SK-MEL-5 (cell line): ENCODE measurements around the gene ANKRD63. TPM values are rescaled to one million over a fixed set of nuclear protein-coding genes. Genes with fewer than 3 reads are reported as not detected.

Experiments
- DNase-seq: peaks from one replicate; pipeline ENCODE4 v3.0.0-alpha.2; 2016; ENCODE audit warnings: low read depth, low spot score
- in situ Hi-C: cut with HindIII; loops from 2 replicates; pipeline ENCODE4 v1.10.0; 2016; ENCODE audit warnings: low sequenced_read_pairs, high pct_unique_total_duplicates, low pct_unique_long_range_greater_than_20kb
- total RNA-seq: library from RNA; depleted of rRNA; stranded (reverse); fragments of >200 nt; shearing (Covaris generic); gene quantifications from 2 replicates; pipeline ENCODE4 v1.2.3, GENCODE V29; 2014

ANKRD63 gene
- total RNA-seq, 1 experiment from 2014 or later = 0.16 TPM

- in situ Hi-C loops = no loop called here
- DNase-seq = no peak
These were observed 28.4 kb downstream of the ANKRD63 start for GRCh38 chr15:40254452-40254851.

GRCh38 chr15:40253167-40253790, 29.6 kb downstream of the ANKRD63 start:
- no peak for DNase-seq
- in situ Hi-C loops = no loop called here

DNA sequence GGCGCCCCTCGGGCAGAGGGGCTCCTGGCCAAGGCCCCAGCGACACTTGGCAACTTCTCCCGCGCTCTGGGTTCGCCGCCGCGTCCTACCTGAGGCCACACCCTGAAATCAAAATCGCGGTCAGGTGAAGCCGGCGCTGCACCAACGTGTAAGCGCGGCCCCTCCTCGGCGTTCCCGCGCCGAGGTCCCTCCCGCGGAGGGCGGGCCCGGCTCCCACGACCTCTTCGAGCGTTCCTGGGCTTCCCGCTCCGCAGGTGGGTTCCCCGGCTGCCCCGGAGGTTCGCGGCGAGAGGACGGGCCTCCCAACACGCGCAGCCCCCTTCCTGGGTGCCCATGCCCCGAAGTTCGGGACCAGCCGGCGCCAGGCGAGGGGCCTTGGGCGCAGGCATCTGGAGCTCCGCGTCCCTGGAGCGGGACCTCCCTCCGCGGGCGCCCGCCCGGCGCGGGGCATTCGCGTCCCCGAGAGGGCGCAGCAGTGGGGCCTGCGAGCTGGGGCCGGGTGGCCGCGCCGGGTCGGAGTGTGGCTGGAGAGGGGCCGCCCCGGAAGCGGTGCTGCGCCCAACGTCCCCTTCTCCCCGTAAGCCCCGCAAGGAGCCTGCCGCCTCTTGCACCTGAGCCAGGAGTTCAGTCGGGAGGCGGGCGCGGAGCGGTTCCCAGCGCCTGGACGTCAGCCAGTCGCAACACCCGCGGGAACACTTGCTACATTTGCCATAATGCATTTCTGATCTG, 30.3 kb downstream of the ANKRD63 start:
- DNase-seq = no peak
- in situ Hi-C loops = no loop called here

DNA sequence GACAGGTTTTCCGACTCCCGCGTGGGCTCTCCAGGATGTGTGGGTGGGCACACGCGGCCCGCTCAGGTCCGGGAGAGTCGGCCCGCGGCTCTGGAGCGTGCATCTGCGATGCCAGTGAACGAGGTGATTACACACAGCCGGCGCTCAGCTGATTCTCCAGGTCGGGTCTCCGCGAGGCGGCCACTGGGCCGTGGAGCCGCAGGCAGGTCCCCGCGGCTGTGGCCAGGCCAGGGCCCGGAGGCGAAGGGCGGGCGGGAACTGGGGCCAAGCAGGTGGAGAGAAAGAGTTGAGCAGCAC, 30.8 kb downstream of the ANKRD63 start:
- in situ Hi-C loops = no loop called here
- DNase-seq = no peak

DNA sequence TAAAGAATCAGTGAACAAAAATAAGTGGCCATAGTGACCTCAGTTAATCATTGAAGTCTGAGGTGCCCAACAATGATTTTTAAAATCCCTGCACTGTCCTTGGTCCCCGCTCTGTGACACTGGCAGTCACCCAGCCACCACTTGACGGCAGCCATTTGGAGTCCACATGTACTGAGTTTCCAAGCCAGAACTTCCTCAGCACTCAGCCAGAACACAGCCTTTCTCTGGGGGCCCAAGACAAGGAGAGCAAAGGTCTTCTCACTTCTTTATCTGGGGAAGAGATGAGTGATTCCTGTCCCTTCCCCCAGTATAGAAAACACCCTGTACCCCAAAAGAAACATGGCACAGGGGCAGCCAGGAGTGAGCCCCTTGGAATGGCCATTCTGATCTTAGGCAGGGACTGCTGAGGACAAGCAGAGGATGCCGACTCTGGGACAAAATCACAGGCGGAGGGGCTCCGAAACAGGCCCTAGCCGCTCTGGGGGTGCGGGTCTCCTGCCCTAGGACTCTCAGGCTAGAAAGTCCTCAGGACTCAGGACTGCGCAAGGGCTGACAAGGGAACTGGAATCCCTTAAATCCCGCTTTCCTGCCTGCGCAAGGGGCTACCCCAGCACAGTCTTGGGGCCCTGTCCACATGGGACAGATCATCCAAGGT, 31.3 kb downstream of the ANKRD63 start:
- in situ Hi-C loops = no loop called here
- no peak for DNase-seq

GRCh38 chr15:40250771-40251483, 31.9 kb downstream of the ANKRD63 start:
- in situ Hi-C loops = no loop called here
- no peak for DNase-seq

GRCh38 chr15:40250304-40250656, 32.6 kb downstream of the ANKRD63 start:
- no peak for DNase-seq
- in situ Hi-C loops = no loop called here

DNA sequence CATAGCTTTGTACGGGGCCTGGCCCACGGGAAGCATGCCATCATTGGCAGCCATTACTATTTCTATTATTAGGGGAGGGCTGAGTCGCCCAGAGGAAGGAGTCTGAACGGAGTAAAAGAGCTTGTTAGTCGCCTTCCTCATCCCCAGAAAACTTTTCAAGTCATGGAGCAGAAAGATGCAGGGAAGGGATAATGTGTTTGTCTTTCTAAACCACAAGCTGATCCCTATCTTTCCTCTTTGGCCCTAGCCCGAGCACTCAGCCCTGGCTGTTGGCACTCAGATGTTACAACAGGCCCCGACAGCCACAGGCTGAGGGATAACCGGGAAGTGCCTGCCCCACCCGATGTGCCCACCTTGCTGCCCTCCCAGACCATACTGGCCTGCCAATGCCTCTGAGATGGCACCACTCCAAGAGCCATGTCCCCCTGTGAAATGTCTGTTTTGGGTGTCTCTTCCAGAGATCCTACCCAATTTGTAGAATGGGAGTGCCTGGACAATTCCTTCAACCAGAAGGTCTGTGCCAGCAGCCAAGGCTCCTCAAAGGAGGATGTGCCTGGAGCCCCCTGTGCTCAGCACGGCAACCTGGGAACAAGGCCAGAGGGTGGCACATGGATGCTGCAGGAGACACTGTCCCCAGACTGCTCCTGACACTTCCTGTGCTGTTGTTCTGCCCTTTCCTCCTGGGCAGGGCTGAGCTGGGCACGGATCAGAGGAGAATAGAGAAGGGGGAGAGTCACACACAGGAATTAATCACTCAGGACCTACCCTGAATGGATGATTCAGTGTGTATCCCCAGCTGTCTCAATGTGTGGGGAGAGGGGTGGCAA, 33.2 kb downstream of the ANKRD63 start:
- DNase-seq = no peak
- in situ Hi-C loops = no loop called here

GRCh38 chr15:40248006-40248783, 34.7 kb downstream of the ANKRD63 start:
- in situ Hi-C loops = no loop called here
- DNase-seq = no peak

DNA sequence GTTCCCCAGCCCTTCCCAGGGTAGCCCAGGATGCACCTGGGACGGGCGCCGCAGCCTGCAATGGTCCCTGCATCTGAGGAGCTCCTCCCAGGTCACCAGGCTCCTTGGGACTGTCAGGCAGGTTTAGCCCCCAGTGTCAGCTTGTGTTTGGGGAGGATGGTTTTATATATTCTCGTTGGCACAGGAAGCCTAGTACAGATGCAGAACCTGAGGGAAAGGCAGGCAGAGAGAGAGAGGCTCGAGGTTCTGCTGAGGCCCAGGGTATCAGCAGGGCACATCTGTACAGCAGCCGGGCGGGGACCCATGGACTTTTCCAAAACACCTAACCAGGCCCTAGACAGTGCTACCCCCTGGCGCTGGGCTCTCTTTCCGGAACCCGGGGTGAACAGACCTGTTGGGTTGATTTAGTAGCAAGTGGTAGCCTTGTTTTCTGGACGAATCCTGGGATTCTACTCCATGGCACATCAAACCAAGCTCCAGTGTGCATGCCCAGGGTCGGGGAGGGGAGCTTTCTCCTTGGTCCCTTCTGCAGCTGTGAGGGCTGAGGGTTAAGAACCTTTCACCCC, 35.4 kb downstream of the ANKRD63 start:
- in situ Hi-C loops = no loop called here

GRCh38 chr15:40246496-40247280, 36.2 kb downstream of the ANKRD63 start:
- DNase-seq = no peak
- in situ Hi-C loops = no loop called here

More for the DNA sequence above, 35.4 kb downstream of the ANKRD63 start:
- DNase-seq = no peak

DNA sequence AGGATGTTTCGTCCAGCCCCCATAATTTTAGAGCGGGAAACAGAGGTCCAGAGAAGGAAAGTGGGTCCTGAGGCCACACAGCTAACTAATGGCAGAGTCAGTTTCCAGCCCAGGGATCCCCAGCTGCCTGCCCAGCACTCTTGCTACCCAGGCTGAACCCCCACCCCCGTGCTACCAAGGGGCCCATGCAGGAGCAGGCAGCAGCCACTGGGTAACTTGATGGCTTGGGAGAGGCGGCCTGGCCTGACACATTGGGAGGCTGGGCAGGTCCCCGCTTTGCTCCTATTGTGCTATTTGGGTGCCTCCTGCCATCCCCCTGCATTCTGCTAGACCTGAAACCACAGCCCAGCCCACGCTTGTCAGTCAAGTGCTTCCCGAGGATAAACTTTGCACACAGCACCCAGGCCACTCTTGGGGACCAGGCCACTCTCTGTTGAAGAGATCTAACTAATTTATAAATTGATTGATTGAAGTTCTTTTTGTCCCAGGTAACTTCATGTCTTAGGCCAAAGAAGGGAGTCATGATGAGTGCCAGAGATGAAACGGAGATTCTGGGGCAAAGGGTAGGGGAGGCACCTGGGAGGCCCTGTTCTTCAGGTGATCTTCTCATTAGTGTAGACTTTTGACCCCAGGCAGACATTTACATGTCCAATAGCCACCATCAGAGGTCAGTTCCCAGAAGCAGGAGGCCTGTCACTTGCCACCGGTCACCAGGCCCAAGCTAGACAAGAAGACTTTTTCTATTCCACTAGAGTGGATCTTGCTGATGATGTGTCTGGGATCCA, 37.0 kb downstream of the ANKRD63 start:
- no peak for DNase-seq
- in situ Hi-C loops = no loop called here

DNA sequence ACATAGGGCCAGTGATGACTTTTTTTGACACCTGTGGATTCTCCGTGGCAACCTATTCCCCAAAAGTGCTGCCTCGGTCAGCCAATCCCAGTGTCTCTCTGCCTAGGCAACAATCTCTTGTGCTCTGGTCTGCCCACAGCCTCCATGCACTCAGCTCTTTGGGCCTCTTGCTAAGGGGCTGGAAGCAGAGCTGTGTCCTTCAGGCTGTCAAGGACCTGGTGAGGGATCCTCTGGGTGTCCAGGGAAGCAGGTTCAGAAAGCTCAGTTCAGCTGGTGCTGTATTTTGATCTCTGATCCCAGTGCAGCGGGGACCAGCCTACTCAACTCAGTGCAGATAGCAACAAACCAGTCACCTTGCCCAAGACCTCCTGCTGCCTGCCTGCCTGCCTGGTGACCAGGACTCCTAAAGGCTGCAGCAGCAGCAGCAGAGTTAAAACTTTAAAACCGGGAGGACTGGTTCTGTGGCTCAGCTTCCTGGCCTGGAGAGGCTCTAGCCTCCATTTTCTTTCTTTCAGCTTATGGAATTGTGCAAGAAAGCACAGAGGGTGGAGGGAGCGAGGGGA, 37.8 kb downstream of the ANKRD63 start:
- DNase-seq = no peak

GRCh38 chr15:40243126-40243810, 39.6 kb downstream of the ANKRD63 start:
- no peak for DNase-seq
- in situ Hi-C loops = no loop called here

More for the DNA sequence above, 37.8 kb downstream of the ANKRD63 start:
- in situ Hi-C loops = no loop called here

GRCh38 chr15:40242601-40243000, 40.3 kb downstream of the ANKRD63 start:
- DNase-seq = no peak
- in situ Hi-C loops = no loop called here
